NCI-H2081 (cell line): ENCODE results near the gene KLHDC4.

ENCODE experiments used
- DNase-seq, 2 experiments: peaks; one replicate each; lab custom pipeline; 2025; lab: John Stamatoyannopoulos, UW

The KLHDC4 gene

DNA sequence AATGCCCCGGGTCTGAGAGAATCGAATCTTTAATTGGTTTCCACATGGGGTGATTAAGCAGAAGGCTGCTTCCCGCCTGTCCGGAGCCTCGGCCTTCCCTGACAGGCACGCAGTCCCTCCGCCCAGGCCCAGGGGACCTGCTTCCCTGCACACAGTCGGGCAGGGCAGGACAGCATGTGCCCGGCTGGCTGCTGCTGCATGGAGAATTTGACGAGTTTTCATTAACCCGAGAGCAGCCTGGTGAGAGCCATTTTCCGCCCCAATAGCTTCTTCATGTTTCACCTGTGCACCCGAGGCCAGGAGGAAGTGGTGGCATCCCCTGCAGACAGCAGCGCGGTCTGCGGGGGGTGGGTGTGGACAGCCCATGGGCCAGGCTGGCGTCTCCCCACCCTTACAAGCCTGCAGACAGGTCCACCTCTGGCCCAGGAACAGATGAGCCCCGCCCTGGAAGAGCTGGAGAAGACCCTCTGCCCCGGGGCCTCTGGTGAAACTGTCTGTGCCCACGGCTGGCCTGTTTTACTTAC, 67.0 kb downstream of the KLHDC4 start:
- no peak for DNase-seq

GRCh38 chr16:87698241-87698640, 67.5 kb downstream of the KLHDC4 start:
- DNase-seq: no peak

GRCh38 chr16:87697792-87698191, 68.0 kb downstream of the KLHDC4 start:
- DNase-seq: no peak

DNA sequence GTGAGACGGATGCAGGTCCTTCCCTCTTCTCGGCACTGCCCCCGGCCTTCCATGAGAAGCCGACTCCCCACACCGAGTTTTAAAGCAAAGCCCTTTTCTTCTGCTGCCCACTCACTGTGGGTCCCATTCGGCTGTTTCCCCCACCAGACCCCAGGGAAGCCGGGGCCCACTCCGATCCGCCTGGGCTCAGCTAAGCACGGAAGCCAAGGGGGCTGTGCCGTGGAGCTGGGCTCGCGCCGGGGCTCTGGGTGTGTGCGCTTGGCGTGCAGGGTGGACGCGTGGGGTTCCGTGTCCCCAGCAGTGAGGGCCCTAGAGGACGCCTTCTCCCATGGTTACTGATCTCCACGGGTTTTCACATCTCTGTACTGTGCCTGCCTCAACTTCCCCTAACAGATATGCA, 68.5 kb downstream of the KLHDC4 start:
- no peak for DNase-seq

DNA sequence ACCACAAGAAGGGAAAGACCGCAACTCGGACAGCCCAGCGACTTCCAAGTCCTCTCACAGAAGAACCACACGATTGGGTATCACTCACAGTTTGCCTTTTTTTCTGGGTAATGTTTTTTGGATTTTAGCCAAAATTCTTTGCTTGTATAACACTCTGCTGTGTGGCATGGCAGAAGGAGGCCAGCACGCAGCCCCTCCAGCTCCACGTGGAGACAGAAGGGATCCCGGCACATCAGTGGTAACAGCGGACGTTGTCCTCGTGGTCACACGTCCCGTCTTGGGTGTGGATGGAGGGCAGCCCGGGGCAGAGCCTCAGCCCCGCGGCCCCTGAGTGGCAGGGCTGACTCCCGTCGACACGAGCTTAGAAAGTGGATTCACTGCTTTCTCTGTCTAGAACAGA, 69.1 kb downstream of the KLHDC4 start:
- no peak for DNase-seq

DNA sequence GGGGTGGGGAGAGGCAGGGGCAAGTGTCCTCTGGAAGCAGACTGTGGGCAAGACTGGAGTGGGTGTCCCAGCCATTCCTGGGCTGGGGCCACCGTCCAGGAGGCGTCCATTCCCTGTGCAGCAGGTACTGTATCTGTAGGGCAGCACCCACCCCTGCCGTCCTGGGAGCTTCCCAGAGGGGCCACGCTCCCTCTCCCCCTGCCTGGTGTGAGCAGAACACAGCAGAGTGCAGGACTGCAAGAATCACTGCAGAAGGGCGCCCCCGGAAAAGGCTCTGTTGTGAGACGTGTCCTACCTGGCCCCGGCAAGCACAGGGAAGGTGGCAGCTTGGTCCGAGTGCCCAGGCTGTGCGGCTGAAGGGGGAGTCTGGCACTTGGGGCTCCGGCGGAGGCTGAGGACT, 70.3 kb downstream of the KLHDC4 start:
- no peak for DNase-seq

- no peak for DNase-seq
Observed at GRCh38 chr16:87694441-87695125, 71.2 kb downstream of the KLHDC4 start.

- DNase-seq: no peak
Observed at GRCh38 chr16:87693827-87694226, 72.0 kb downstream of the KLHDC4 start.

DNA sequence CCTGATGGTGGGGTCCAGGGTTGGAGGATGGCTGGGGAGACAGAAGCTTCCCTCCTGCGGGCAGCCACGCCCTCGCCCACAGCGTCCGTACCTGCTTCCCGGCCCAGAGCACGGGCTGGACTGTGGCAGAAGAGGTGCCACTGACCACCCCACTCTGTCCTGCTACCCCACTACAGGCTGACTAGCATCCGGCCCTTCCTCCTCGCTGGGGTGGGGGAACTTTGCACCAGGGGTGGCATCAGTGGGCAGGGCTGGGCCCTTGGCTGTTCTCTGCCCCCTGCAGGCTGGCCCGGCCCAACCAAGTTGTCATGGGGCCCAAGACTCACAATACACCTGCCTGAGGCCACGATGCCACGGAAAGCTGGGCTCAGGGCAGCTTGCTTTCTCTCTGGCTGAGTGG, 73.0 kb downstream of the KLHDC4 start:
- no peak for DNase-seq

GRCh38 chr16:87692176-87692575, 73.6 kb downstream of the KLHDC4 start:
- no peak for DNase-seq

GRCh38 chr16:87691686-87692079, 74.1 kb downstream of the KLHDC4 start:
- no peak for DNase-seq

- no peak for DNase-seq
Observed at GRCh38 chr16:87690911-87691685, 74.7 kb downstream of the KLHDC4 start.

DNA sequence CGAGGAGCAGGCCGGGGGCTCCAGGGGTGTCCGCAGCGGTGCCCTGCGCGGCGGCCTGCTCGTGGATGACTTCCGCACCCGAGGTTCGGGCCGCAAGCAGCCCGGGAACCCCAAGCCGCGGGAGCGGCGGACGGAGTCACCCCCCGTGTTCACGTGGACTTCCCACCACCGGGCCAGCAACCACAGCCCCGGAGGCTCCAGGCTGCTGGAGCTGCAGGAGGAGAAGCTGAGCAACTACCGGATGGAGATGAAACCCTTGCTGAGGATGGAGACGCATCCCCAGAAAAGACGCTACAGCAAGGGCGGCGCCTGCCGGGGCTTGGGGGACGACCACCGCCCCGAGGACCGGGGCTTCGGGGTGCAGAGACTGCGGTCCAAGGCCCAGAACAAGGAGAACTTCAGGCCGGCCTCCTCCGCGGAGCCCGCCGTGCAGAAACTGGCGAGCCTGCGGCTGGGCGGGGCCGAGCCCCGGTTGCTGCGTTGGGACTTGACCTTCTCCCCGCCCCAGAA, 75.8 kb downstream of the KLHDC4 start:
- DNase-seq: no peak

DNA sequence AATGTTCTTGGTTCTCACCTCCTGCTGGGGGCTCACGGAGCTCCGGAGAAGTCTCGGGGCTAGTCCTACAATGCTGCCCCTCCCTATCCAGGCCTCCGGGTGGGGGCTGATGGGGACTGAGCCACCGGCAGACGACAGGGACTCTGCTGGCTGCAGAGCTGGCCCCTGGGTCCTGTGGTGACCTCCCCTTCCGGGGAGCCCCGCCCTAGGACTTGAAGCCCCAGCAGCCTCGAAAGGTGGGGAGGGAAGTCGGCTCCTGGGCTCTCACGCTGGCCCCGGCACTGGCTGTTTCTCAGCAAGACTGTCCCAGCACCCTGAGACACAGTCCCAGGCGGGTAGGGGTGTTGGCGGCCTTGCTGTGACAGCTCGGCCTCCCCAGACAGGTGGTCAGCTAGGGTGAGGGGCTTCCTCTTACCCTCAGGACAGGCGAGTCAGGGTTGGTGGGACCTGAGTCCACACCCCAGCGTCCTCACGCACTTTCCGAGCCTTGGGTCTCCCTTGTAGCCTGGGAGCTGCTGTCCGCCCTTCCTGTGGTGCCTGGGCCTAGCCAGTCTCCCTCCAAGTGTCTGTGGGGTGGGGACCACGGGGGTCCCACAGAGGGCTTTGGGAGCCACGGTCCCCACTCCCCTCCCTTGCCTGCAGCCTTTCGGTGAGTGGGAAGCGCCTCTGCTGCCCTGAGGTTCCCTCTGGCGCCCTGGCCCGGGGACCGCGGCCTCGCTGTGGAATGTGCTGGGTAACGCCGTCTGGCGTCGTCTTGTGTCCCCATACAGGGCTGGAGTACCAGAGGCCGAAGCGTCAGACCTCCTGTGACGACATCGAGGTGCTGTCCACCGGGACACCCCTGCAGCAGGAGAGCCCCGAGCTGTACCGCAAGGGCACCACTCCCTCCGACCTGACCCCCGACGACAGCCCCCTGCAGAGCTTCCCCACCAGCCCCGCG, 76.6 kb downstream of the KLHDC4 start:
- DNase-seq: no peak

- DNase-seq: no peak
Observed at GRCh38 chr16:87687998-87688529, 77.7 kb downstream of the KLHDC4 start.

DNA sequence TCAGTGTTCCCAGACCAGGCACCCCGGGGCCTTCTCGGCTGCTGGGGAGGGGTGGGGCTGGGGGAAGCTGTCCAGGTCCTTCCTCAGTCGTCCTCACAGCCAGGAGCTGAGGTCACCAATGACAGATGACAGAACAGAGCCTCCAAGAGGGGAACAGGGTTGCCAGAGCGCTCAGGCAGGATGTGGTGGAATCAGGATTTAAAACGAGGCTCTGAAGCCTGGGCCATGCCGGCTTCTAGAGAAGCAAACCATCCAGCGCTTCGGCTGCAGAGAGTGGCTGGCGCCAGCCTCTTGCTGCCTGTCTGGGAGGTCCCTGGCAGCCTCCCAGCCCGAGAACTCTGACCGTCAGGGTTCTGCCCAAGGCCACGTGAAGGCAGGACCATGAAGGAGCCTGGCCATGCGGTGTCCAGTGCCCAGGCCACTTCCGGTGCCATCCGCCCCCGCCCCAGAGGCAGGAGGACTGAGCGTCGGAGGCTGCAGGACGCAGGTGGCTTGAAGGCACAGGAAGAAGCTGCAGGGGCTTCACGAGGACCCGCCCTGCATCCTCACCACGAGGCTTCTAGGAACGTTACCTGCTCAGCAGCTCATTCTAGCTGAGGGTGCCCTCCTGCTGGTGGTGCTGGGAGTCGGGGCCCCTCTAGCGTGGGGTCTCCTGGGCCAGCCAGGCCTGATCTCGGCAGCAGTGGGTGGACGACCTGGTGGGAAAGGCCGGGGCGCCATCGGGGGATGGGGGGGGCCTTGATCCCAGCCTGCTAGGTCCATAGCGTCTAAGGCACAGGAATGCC, 78.5 kb downstream of the KLHDC4 start:
- DNase-seq: no peak

DNA sequence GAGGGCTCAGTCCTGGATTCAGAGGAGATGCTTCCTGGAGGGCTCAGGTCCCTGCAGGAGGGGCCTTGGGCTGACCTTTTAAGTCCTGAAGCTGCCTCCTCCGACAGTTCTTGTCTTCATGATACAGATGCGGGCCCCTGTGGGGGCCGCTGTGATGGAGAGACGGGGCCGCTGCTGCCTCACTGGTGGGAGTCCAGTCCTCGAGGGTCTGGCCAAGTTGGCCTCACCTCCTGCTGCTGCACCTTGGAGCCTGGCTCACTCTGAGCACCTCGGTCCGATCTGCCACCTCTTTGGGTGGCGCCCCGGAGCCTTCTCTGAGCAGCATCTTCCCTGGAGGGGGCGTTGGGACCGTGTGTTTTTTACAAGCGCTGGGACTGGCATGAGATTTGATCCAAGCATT, 79.1 kb downstream of the KLHDC4 start:
- no peak for DNase-seq

- no peak for DNase-seq
Observed at GRCh38 chr16:87685766-87686165, 80.0 kb downstream of the KLHDC4 start.

DNA sequence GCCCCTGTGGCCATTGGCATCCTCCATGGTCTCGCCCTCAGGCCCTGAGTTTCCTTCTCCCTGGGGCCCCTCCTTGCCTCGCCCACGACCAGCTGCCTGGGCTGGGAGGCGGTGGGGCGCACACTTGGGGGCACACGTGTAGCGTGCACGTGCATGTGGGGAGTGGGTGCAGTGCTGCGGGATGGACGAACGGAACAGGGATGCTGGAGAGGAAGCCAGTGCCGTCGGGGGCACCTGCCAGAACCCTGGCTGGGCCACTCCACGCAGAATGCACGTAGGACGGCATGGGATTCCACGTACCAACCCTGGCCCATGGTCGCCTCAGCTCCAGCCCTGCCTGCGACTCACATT, 80.4 kb downstream of the KLHDC4 start:
- DNase-seq: no peak

GRCh38 chr16:87684711-87685404, 80.9 kb downstream of the KLHDC4 start:
- DNase-seq: no peak
